Liver (tissue), 3 donors: ENCODE data around the gene SLC45A1.

ENCODE experiments used
- EGR1 ChIP-seq, 2 donors: IDR thresholded peaks; 2 replicates each; pipeline ENCODE4 v1.6.1; 2016 to 2018; ENCODE audit warnings: antibody characterized with exemption in 2 of 2, low read depth in 2 of 2
- FOXA2 ChIP-seq: IDR thresholded peaks from 2 replicates; pipeline ENCODE4 v1.6.1; 2016; ENCODE audit warnings: antibody characterized with exemption
- HNF4A ChIP-seq, 2 donors: conservative IDR thresholded peaks; 2 replicates each; pipeline ENCODE4 v1.6.1; 2016; ENCODE audit warnings: antibody characterized with exemption in 2 of 2, mild to moderate bottlenecking in 2 of 2
- JUND ChIP-seq, 2 donors: IDR thresholded peaks; 2 replicates each; pipeline ENCODE4 v1.6.1; 2016; ENCODE audit warnings: antibody characterized with exemption in 2 of 2
- NR2F2 ChIP-seq: IDR thresholded peaks from 2 replicates; pipeline ENCODE4 v1.6.1; 2016; ENCODE audit warnings: antibody characterized with exemption
- RXRA ChIP-seq, 2 donors: IDR thresholded peaks; 2 replicates each; pipeline ENCODE4 v1.6.1; 2017 to 2018; ENCODE audit warnings: antibody characterized with exemption in 2 of 2, mild to moderate bottlenecking in 1 of 2
- SP1 ChIP-seq: IDR thresholded peaks from 2 replicates; pipeline ENCODE4 v1.6.1; 2018; ENCODE audit warnings: antibody characterized with exemption, mild to moderate bottlenecking
- TAF1 ChIP-seq: conservative IDR thresholded peaks from 2 replicates; pipeline ENCODE4 v1.6.1; 2016; ENCODE audit warnings: antibody characterized with exemption, mild to moderate bottlenecking
- YY1 ChIP-seq: IDR thresholded peaks from 2 replicates; pipeline ENCODE4 v1.6.1; 2016; ENCODE audit warnings: antibody characterized with exemption, mild to moderate bottlenecking
- TF ChIP-seq, protein P1 (sequence below): fragments of 150-350 bp; IDR thresholded peaks from 2 replicates; pipeline ENCODE4 v1.5.1; 2017; ENCODE audit warnings: improper control_type of control experiment, low read depth, low read length; ENCODE audit not compliant: missing input control
- TF ChIP-seq, protein P2 (sequence below): IDR thresholded peaks from 2 replicates; pipeline ENCODE4 v1.6.1; 2016; ENCODE audit warnings: antibody characterized with exemption, mild to moderate bottlenecking
- TF ChIP-seq, protein P3 (sequence below): IDR thresholded peaks from 2 replicates; pipeline ENCODE4 v1.6.1; 2016; ENCODE audit warnings: antibody characterized with exemption
- TF ChIP-seq, protein P4 (sequence below): IDR thresholded peaks from 2 replicates; pipeline ENCODE4 v1.6.1; 2016; ENCODE audit warnings: antibody characterized with exemption
- donor health status: healthy.
- donor health status: healthy.

DNA sequence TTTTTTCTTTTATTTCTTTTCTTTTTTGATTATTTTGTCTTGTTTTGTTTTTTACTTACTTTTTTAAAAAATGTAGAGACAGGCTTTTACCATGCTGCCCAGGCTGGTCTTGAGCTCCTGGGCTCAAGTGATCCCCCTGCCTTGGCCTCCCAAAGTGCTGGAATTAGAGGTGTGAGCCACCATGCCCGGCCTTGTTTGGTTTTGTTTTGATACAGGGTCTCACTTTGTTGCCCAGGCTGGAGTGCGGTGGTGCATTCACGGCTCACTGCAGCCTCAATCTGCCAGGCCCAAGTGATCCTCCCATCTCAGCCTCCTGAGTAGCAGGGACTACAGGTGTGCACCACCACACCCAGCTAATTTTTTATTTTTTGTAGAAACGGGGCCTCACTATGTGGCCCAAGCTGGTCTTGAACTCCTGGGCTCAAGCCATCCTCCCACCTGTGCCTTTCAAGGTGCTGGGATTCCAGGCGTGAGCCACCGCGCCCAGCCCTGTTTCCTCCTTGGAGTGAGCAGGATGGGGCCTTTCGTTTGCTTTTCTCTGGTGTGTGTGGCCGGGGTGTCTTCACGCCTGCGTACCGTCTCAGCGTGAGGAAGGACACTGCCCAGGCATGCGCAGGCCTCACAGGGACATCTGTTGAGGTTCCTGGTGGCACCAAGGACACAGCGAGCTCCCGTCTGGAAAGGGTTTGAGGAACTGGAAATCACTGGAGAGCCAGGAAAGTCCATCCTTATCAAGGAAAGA is 15.5 kb downstream of the SLC45A1 start:
- TF ChIP-seq, protein P1, sequence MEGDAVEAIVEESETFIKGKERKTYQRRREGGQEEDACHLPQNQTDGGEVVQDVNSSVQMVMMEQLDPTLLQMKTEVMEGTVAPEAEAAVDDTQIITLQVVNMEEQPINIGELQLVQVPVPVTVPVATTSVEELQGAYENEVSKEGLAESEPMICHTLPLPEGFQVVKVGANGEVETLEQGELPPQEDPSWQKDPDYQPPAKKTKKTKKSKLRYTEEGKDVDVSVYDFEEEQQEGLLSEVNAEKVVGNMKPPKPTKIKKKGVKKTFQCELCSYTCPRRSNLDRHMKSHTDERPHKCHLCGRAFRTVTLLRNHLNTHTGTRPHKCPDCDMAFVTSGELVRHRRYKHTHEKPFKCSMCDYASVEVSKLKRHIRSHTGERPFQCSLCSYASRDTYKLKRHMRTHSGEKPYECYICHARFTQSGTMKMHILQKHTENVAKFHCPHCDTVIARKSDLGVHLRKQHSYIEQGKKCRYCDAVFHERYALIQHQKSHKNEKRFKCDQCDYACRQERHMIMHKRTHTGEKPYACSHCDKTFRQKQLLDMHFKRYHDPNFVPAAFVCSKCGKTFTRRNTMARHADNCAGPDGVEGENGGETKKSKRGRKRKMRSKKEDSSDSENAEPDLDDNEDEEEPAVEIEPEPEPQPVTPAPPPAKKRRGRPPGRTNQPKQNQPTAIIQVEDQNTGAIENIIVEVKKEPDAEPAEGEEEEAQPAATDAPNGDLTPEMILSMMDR: no peak
- TF ChIP-seq NR2F2 (no peak), YY1 (no peak), JUND (IDR thresholded peaks at IDR 0.05) (no peak), FOXA2 (no peak), EGR1 (IDR thresholded peaks at IDR 0.05; ENCODE audit: low read depth in 2 of 2) (no peak), RXRA (IDR thresholded peaks at IDR 0.05) (no peak), TAF1 (no peak), SP1 (no peak), HNF4A (conservative IDR thresholded peaks at IDR 0.05) (no peak)
- TF ChIP-seq, protein P2, sequence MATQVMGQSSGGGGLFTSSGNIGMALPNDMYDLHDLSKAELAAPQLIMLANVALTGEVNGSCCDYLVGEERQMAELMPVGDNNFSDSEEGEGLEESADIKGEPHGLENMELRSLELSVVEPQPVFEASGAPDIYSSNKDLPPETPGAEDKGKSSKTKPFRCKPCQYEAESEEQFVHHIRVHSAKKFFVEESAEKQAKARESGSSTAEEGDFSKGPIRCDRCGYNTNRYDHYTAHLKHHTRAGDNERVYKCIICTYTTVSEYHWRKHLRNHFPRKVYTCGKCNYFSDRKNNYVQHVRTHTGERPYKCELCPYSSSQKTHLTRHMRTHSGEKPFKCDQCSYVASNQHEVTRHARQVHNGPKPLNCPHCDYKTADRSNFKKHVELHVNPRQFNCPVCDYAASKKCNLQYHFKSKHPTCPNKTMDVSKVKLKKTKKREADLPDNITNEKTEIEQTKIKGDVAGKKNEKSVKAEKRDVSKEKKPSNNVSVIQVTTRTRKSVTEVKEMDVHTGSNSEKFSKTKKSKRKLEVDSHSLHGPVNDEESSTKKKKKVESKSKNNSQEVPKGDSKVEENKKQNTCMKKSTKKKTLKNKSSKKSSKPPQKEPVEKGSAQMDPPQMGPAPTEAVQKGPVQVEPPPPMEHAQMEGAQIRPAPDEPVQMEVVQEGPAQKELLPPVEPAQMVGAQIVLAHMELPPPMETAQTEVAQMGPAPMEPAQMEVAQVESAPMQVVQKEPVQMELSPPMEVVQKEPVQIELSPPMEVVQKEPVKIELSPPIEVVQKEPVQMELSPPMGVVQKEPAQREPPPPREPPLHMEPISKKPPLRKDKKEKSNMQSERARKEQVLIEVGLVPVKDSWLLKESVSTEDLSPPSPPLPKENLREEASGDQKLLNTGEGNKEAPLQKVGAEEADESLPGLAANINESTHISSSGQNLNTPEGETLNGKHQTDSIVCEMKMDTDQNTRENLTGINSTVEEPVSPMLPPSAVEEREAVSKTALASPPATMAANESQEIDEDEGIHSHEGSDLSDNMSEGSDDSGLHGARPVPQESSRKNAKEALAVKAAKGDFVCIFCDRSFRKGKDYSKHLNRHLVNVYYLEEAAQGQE: no peak
- TF ChIP-seq, protein P3, sequence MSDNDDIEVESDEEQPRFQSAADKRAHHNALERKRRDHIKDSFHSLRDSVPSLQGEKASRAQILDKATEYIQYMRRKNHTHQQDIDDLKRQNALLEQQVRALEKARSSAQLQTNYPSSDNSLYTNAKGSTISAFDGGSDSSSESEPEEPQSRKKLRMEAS: no peak
- TF ChIP-seq, protein P4, sequence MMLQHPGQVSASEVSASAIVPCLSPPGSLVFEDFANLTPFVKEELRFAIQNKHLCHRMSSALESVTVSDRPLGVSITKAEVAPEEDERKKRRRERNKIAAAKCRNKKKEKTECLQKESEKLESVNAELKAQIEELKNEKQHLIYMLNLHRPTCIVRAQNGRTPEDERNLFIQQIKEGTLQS: no peak
